Measurements from ENCODE around the gene VAMP8.

Gene VAMP8

DNA sequence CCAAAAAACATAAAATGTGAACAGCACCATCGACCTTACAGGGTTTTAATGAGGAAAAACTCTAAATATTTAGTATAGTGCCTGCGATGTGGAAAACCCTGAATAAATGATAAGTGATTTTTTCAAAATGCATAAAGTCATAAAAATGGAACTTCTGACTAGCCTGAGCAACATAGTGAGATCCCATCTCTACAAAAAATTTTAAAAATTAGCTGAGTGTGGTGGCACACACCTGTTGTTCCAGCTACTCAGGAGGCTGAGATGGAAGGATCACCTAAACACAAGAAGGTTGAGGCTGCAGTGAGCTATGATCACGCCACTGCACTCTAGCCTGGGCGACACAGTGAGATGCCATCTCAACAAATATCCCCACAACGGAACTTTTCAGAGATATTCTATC, 20.3 kb upstream of the VAMP8 start:
- H3K27ac ChIP-seq, result no peak overlapping the region
- TF ChIP-seq, protein P1, sequence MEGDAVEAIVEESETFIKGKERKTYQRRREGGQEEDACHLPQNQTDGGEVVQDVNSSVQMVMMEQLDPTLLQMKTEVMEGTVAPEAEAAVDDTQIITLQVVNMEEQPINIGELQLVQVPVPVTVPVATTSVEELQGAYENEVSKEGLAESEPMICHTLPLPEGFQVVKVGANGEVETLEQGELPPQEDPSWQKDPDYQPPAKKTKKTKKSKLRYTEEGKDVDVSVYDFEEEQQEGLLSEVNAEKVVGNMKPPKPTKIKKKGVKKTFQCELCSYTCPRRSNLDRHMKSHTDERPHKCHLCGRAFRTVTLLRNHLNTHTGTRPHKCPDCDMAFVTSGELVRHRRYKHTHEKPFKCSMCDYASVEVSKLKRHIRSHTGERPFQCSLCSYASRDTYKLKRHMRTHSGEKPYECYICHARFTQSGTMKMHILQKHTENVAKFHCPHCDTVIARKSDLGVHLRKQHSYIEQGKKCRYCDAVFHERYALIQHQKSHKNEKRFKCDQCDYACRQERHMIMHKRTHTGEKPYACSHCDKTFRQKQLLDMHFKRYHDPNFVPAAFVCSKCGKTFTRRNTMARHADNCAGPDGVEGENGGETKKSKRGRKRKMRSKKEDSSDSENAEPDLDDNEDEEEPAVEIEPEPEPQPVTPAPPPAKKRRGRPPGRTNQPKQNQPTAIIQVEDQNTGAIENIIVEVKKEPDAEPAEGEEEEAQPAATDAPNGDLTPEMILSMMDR (conservative IDR thresholded peaks at IDR 0.05), result no peak

DNA sequence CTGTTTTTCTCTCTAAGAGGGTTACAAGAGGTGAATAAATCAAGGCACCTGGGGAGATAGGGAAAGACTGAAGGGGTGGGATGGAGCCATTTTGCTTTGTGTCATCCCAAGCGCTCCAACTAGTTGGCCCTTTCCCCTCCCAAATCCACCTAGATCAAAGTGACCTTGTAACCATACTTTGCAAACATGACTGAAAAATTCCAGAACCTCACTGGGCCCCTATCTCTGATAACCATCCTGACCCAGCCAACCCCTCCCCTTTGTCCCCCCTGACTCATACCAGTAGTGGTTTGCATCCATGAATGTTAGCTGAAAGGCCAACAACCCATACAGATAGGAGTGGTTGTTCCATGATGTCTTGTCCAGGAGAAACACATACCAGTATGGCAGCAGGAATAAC, 19.2 kb upstream of the VAMP8 start:
- TF ChIP-seq, protein P1 (conservative IDR thresholded peaks at IDR 0.05), result no peak

DNA sequence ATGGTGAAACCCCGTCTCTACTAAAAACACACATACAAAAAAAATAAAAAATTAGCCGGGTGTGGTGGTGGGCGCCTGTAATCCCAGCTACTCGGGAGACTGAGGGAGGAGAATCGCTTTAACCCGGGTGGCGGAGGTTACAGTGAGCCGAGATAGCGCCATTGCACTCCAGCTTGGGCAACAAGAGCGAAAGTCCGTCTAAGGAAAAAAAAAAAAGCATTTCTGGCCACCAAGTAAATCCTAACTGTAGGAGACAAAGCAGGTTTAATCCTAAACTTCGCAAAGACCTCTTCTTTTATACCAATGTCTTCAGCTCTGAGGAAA, 17.0 kb upstream of the VAMP8 start:
- H3K27ac ChIP-seq, result peak overlapping the region; percentile 79; the same call in 1 of the 2 replicates

More for the DNA sequence above, 19.2 kb upstream of the VAMP8 start:
- H3K27ac ChIP-seq, result no peak overlapping the region

DNA sequence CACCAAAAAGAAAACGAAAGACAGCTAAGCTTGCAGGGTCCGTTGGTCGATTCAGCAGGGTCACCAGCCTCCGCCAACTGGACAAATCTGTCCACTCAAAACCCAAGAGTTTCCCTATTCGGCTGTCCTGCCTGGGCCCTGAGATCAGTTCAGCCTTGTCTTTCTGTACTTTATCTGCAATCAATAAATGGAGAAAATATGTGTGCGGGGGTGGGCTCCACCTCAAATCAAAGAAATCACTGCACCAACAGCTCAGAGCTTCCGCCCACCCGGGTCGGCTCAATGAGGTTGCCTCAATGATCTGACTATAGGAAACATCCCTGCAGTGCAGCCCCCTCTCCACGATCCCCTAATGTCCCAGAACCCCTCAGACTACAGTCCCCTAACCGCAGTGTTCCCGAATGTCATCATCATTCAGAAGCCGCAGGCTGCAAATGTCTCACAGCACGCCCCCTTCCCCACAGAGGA, 16.5 kb upstream of the VAMP8 start:
- TF ChIP-seq, protein P1 (conservative IDR thresholded peaks at IDR 0.05), result no peak
- peak overlapping the region; percentile 79 for H3K27ac ChIP-seq

DNA sequence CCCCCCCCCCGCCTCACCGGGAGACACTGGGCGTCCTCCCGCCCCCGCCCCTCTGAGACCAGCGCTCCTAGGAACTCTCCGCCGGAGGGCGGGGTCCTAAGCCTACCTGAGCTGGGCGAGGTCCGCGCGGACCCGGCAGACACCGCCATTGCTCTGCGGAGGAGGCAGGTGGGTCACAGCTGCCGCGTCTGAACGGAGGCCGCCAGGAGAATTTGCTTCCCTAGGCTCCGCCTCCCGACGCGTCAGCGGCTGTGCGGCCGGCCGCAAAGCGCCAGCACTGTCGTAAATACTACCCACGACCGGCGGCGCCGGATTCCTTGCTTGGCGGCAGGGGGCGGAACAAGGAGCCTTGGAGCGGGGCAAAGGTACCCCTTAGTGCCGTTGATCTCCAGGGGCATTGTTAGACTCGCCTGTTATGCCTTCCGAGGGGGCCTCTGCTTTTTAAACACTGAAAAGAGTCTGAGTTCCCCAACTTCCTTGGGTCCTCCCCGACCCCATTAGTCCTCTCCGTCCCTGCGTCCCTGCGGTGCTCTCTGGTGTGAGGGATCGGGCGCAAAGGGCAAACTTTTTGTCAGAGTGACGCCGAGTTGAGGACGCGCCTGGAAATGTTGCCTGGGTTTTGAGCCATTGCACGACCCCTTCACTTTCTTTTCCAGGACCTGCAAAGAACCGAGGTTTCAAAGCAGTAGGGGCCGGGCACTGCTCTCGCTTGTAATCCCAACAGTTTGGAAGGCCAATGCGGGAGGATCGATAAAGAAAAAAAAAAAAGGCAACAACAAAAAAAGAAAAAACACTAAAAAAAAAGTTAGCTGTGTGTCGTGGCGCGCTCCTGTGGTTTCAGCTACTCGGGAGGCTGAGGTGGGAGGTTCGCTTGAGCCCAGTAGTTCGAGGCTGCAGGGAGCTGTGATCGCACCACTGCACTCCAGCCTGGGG, 15.8 kb upstream of the VAMP8 start, which contains the start of gene GGCX:
TSS of gene GGCX (minus strand) at position 214 of the 933 bp plus-strand sequence. CDS start at position 149, 65 bp downstream.
- TF ChIP-seq, protein P1 (conservative IDR thresholded peaks at IDR 0.05), result no peak

DNA sequence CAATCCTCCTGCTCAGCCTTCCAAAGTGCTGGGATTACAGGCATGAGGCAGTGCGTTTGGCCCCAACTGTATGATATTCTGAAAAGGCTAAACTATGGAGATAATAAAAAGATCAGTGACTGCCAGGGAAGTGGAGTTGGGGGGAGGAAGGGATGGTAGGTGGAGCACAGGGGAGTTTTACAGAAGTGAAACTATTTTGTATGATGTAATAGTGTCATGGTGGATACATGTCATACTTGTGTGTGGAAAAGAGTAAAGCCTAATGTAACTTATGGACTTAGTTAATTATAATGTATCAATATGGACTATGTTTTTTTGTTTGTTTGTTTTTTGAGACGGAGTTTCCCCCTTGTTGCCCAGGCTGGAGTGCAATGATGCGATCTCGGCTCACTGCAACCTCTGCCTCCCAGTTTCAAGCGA, 13.2 kb upstream of the VAMP8 start:
- no peak overlapping the region for H3K27ac ChIP-seq

More for the DNA sequence above, 15.8 kb upstream of the VAMP8 start, which contains the start of gene GGCX:
- H3K27ac ChIP-seq, result peak within 1 kb of the TSS; percentile 79

DNA sequence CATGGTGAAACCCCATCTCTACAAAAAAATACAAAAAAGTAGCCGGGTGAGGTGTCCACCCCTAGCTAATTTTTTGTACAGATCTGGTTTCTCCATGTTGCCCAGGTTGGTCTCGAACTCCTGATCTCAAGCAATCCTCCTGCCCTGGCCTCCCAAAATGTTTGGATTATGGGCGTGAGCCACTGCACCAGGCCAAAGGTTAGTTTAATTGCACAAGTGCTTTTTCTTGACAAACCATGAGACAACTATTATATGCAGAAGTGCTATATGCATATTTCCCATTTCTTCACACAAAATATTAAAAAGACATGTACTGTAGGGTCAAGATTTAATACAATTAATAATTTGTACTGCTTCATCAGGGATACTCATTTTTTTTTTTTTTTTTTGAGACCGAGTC, 11.1 kb upstream of the VAMP8 start:
- TF ChIP-seq, protein P1 (conservative IDR thresholded peaks at IDR 0.05), result no peak
- H3K27ac ChIP-seq, result no peak overlapping the region

More for the DNA sequence above, 13.2 kb upstream of the VAMP8 start:
- TF ChIP-seq, protein P1 (conservative IDR thresholded peaks at IDR 0.05), result no peak

DNA sequence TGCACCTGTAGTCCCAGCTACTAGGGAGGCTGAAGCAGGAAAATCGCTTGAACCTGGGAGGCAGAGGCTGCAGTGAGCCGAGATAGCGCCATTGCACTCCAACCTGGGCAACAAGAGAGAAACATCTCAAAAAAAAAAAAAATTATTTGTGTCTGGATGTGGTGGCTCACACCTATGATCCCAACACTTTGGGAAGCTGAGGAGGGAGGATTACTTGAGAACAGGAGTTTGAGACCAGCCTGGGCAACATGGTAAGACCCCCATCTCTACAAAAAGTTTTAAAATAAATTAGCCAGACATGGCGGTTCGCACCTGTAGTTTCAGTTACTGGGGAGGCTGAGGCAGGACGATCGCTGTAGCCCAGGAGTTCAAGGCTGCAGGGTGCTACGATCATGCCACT, 1.6 kb upstream of the VAMP8 start:
- H3K27ac ChIP-seq, result no peak overlapping the region
- TF ChIP-seq, protein P1 (conservative IDR thresholded peaks at IDR 0.05), result no peak

Measured in VCaP (cell line).